ENCODE results near the gene TBC1D14. TPM values are rescaled to one million over a fixed set of nuclear protein-coding genes. Genes with fewer than 3 reads are reported as not detected.

The TBC1D14 gene
- total RNA-seq, 1 experiment from 2014 or later, result 36.3 TPM

GRCh38 chr4:7052923-7053715, 143.5 kb downstream of the TBC1D14 start:
- Histone ChIP-seq H3K27me3 (ENCODE audit: control insufficient read depth, insufficient read depth, low read length) (no peaks in the 10 kb centered on the region), H3K9me3 (ENCODE audit: control insufficient read depth, insufficient read depth, low read depth, low read length) (no peaks in the 10 kb centered on the region), H3K27ac (ENCODE audit: low read length) (no peak overlapping the region), H3K4me1 (ENCODE audit: control insufficient read depth, insufficient read depth, low read length) (peaks cover 3% of the 10 kb centered on the region; the same call in 1 of the 2 replicates), H3K36me3 (ENCODE audit: control insufficient read depth, insufficient read depth, low read length) (no peaks in the 10 kb centered on the region), H3K4me3 (ENCODE audit: low read depth in 2 of 2, low read length in 2 of 2) (no peak overlapping the region)
- ChIA-PET POLR2A (no interaction called here), CTCF (no interaction called here)
- DNase-seq (ENCODE audit: low read depth, low spot score) (no peak), ATAC-seq (no peak)
- in situ Hi-C loops (cut with HindIII; ENCODE audit: low pct_unique_long_range_greater_than_20kb, low sequenced_read_pairs), result no loop called here
- TF ChIP-seq, protein P1, sequence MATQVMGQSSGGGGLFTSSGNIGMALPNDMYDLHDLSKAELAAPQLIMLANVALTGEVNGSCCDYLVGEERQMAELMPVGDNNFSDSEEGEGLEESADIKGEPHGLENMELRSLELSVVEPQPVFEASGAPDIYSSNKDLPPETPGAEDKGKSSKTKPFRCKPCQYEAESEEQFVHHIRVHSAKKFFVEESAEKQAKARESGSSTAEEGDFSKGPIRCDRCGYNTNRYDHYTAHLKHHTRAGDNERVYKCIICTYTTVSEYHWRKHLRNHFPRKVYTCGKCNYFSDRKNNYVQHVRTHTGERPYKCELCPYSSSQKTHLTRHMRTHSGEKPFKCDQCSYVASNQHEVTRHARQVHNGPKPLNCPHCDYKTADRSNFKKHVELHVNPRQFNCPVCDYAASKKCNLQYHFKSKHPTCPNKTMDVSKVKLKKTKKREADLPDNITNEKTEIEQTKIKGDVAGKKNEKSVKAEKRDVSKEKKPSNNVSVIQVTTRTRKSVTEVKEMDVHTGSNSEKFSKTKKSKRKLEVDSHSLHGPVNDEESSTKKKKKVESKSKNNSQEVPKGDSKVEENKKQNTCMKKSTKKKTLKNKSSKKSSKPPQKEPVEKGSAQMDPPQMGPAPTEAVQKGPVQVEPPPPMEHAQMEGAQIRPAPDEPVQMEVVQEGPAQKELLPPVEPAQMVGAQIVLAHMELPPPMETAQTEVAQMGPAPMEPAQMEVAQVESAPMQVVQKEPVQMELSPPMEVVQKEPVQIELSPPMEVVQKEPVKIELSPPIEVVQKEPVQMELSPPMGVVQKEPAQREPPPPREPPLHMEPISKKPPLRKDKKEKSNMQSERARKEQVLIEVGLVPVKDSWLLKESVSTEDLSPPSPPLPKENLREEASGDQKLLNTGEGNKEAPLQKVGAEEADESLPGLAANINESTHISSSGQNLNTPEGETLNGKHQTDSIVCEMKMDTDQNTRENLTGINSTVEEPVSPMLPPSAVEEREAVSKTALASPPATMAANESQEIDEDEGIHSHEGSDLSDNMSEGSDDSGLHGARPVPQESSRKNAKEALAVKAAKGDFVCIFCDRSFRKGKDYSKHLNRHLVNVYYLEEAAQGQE (IDR thresholded peaks at IDR 0.05; ENCODE audit: insufficient read depth in 1 of 2, low read depth in 2 of 2, low read length in 1 of 2), result no peak
- TF ChIP-seq POLR2AphosphoS5 (IDR thresholded peaks at IDR 0.05; ENCODE audit: low read depth, low read length), result no peak
- TF ChIP-seq, protein P2, sequence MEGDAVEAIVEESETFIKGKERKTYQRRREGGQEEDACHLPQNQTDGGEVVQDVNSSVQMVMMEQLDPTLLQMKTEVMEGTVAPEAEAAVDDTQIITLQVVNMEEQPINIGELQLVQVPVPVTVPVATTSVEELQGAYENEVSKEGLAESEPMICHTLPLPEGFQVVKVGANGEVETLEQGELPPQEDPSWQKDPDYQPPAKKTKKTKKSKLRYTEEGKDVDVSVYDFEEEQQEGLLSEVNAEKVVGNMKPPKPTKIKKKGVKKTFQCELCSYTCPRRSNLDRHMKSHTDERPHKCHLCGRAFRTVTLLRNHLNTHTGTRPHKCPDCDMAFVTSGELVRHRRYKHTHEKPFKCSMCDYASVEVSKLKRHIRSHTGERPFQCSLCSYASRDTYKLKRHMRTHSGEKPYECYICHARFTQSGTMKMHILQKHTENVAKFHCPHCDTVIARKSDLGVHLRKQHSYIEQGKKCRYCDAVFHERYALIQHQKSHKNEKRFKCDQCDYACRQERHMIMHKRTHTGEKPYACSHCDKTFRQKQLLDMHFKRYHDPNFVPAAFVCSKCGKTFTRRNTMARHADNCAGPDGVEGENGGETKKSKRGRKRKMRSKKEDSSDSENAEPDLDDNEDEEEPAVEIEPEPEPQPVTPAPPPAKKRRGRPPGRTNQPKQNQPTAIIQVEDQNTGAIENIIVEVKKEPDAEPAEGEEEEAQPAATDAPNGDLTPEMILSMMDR (IDR thresholded peaks at IDR 0.05), result no peak
- TF ChIP-seq SIN3A (IDR thresholded peaks at IDR 0.05; ENCODE audit: borderline replicate concordance, insufficient read depth, low read depth, low read length), result no peak
- TF ChIP-seq TCF7L2 (IDR thresholded peaks at IDR 0.05; ENCODE audit: low read depth, low read length), result no peak
- BruUV-seq (replicated peaks), result no TSS peak
- intact Hi-C loops (cut with micrococcal nuclease; ENCODE audit: unreplicated experiment), result no loop called here

GRCh38 chr4:7054106-7054880, 144.7 kb downstream of the TBC1D14 start:
- POLR2A ChIA-PET, result no interaction called here
- ATAC-seq, result no peak
- no peak for TF ChIP-seq POLR2AphosphoS5 (IDR thresholded peaks at IDR 0.05; ENCODE audit: low read depth, low read length)
- TF ChIP-seq, protein P2 (IDR thresholded peaks at IDR 0.05), result no peak
- TF ChIP-seq TCF7L2 (IDR thresholded peaks at IDR 0.05; ENCODE audit: low read depth, low read length), result no peak
- no peak for TF ChIP-seq SIN3A (IDR thresholded peaks at IDR 0.05; ENCODE audit: borderline replicate concordance, insufficient read depth, low read depth, low read length)
- TF ChIP-seq, protein P1 (IDR thresholded peaks at IDR 0.05; ENCODE audit: insufficient read depth in 1 of 2, low read depth in 2 of 2, low read length in 1 of 2), result no peak

More at GRCh38 chr4:7054106-7054880, 144.7 kb downstream of the TBC1D14 start:
- H3K36me3 ChIP-seq (ENCODE audit: control insufficient read depth, insufficient read depth, low read length), result peaks cover under 1% of the 10 kb centered on the region; the same call in 1 of the 2 replicates
- BruUV-seq (replicated peaks), result no TSS peak
- no peak overlapping the region for H3K27ac ChIP-seq (ENCODE audit: low read length)
- in situ Hi-C loops (cut with HindIII; ENCODE audit: low pct_unique_long_range_greater_than_20kb, low sequenced_read_pairs) (no loop called here), intact Hi-C loops (cut with micrococcal nuclease; ENCODE audit: unreplicated experiment) (no loop called here)
- H3K4me3 ChIP-seq (ENCODE audit: low read depth in 2 of 2, low read length in 2 of 2), result no peak overlapping the region
- no peaks in the 10 kb centered on the region for H3K27me3 ChIP-seq (ENCODE audit: control insufficient read depth, insufficient read depth, low read length)
- CTCF ChIA-PET, result no interaction called here
- H3K4me1 ChIP-seq (ENCODE audit: control insufficient read depth, insufficient read depth, low read length), result peaks cover 3% of the 10 kb centered on the region; the same call in 1 of the 2 replicates
- no peak for DNase-seq (ENCODE audit: low read depth, low spot score)
- H3K9me3 ChIP-seq (ENCODE audit: control insufficient read depth, insufficient read depth, low read depth, low read length), result no peaks in the 10 kb centered on the region
